HEK293 (cell line): ENCODE measurements around the gene RFX2.

Experiments used
- KLF10 ChIP-seq: fragments of 450-650 bp; IDR thresholded peaks from 2 replicates; pipeline ENCODE4 v1.5.1; 2018; ENCODE audit warnings: missing biosample characterization, mild to moderate bottlenecking, missing genetic modification characterization
- MZF1 ChIP-seq: fragments of 450-650 bp; formaldehyde crosslinking; IDR thresholded peaks from 2 replicates; pipeline ENCODE4 v1.5.1; 2017; ENCODE audit warnings: missing biosample characterization, missing genetic modification characterization, borderline replicate concordance
- REPIN1 ChIP-seq: fragments of 450-650 bp; formaldehyde crosslinking; IDR thresholded peaks from 2 replicates; pipeline ENCODE4 v1.5.1; 2017; ENCODE audit warnings: missing biosample characterization, missing genetic modification characterization, low read depth
- SP2 ChIP-seq: fragments of 450-650 bp; formaldehyde crosslinking; IDR thresholded peaks from 2 replicates; pipeline ENCODE4 v1.5.1; 2016; ENCODE audit warnings: missing biosample characterization, missing genetic modification characterization
- WT1 ChIP-seq: fragments of 450-650 bp; formaldehyde crosslinking; IDR thresholded peaks from 2 replicates; pipeline ENCODE4 v1.5.1; 2016; ENCODE audit warnings: missing biosample characterization, missing genetic modification characterization
- ZBTB8A ChIP-seq: fragments of 450-650 bp; formaldehyde crosslinking; IDR thresholded peaks from 2 replicates; pipeline ENCODE4 v1.5.1; 2016; ENCODE audit warnings: missing biosample characterization, missing genetic modification characterization
- ZNF133 ChIP-seq: fragments of 450-650 bp; formaldehyde crosslinking; IDR thresholded peaks from 2 replicates; pipeline ENCODE4 v1.5.1; 2016; ENCODE audit warnings: missing biosample characterization, missing genetic modification characterization
- ZNF23 ChIP-seq: fragments of 450-650 bp; formaldehyde crosslinking; IDR thresholded peaks from 2 replicates; pipeline ENCODE4 v1.5.1; 2016; ENCODE audit warnings: missing biosample characterization, missing genetic modification characterization, borderline replicate concordance
- ZNF239 ChIP-seq: fragments of 450-650 bp; formaldehyde crosslinking; IDR thresholded peaks from 2 replicates; pipeline ENCODE4 v1.5.1; 2016; ENCODE audit warnings: missing biosample characterization, missing genetic modification characterization
- ZNF76 ChIP-seq: fragments of 450-650 bp; formaldehyde crosslinking; IDR thresholded peaks from 2 replicates; pipeline ENCODE4; 2016; ENCODE audit warnings: low read depth, missing biosample characterization, missing genetic modification characterization, borderline replicate concordance
- TF ChIP-seq, protein P1 (sequence below): fragments of 450-650 bp; formaldehyde crosslinking; IDR thresholded peaks from 2 replicates; pipeline ENCODE4 v1.5.1; 2016; ENCODE audit warnings: missing biosample characterization, missing genetic modification characterization
- TF ChIP-seq, protein P2 (sequence below): fragments of 450-650 bp; formaldehyde crosslinking; optimal IDR thresholded peaks from 2 replicates; pipeline ENCODE3; 2016; ENCODE audit warnings: missing biosample characterization, mild to moderate bottlenecking, missing genetic modification characterization
- TF ChIP-seq, protein P3 (sequence below): fragments of 450-650 bp; formaldehyde crosslinking; IDR thresholded peaks from 2 replicates; pipeline ENCODE4 v1.5.1; 2016; ENCODE audit warnings: missing biosample characterization, missing genetic modification characterization

DNA sequence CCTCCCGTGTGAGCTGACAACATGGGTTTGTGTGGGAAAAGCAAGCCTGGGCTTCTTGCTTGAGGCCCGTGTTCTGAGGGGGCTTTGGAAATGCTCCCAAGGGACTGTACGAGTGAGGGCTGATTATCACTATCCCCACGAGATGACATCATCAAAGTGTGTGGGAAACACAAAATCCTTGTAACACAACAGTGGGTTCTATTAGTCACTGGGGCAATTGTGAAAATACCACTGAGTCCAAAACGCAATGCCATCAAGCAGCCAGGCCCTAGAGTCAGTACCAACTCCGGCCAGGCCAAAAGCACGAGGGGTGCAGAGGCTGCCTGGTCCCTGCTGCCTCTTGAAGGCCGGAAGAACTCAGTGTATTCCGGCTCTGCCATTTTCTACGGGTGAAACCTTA lies 166.7 kb downstream of the RFX2 start:
- TF ChIP-seq, protein P1, sequence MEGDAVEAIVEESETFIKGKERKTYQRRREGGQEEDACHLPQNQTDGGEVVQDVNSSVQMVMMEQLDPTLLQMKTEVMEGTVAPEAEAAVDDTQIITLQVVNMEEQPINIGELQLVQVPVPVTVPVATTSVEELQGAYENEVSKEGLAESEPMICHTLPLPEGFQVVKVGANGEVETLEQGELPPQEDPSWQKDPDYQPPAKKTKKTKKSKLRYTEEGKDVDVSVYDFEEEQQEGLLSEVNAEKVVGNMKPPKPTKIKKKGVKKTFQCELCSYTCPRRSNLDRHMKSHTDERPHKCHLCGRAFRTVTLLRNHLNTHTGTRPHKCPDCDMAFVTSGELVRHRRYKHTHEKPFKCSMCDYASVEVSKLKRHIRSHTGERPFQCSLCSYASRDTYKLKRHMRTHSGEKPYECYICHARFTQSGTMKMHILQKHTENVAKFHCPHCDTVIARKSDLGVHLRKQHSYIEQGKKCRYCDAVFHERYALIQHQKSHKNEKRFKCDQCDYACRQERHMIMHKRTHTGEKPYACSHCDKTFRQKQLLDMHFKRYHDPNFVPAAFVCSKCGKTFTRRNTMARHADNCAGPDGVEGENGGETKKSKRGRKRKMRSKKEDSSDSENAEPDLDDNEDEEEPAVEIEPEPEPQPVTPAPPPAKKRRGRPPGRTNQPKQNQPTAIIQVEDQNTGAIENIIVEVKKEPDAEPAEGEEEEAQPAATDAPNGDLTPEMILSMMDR (tag by site-specific recombination), result no peak
- TF ChIP-seq ZNF133 (tag by site-specific recombination), result no peak
- TF ChIP-seq ZNF239 (tag by site-specific recombination), result no peak
- peak; percentile 21; the same call in 1 of the 2 replicates for TF ChIP-seq ZNF76 (tag by site-specific recombination)
- no peak for TF ChIP-seq ZBTB8A (tag by site-specific recombination)
- TF ChIP-seq, protein P2, sequence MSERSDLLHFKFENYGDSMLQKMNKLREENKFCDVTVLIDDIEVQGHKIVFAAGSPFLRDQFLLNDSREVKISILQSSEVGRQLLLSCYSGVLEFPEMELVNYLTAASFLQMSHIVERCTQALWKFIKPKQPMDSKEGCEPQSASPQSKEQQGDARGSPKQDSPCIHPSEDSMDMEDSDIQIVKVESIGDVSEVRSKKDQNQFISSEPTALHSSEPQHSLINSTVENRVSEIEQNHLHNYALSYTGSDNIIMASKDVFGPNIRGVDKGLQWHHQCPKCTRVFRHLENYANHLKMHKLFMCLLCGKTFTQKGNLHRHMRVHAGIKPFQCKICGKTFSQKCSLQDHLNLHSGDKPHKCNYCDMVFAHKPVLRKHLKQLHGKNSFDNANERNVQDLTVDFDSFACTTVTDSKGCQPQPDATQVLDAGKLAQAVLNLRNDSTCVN (tag by site-specific recombination), result peak; percentile 13
- no peak for TF ChIP-seq WT1
- no peak for TF ChIP-seq KLF10
- TF ChIP-seq, protein P3, sequence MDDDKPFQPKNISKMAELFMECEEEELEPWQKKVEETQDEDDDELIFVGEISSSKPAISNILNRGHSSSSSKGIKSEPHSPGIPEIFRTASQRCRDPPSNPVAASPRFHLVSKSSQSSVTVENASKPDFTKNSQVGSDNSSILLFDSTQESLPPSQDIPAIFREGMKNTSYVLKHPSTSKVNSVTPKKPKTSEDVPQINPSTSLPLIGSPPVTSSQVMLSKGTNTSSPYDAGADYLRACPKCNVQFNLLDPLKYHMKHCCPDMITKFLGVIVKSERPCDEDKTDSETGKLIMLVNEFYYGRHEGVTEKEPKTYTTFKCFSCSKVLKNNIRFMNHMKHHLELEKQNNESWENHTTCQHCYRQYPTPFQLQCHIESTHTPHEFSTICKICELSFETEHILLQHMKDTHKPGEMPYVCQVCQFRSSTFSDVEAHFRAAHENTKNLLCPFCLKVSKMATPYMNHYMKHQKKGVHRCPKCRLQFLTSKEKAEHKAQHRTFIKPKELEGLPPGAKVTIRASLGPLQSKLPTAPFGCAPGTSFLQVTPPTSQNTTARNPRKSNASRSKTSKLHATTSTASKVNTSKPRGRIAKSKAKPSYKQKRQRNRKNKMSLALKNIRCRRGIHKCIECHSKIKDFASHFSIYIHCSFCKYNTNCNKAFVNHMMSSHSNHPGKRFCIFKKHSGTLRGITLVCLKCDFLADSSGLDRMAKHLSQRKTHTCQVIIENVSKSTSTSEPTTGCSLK (tag by site-specific recombination), result no peak
- TF ChIP-seq ZNF23 (tag by site-specific recombination), result no peak
- TF ChIP-seq REPIN1 (tag by site-specific recombination), result no peak
- no peak for TF ChIP-seq MZF1
- no peak for TF ChIP-seq SP2
